Endodermal cell (in vitro differentiated cells): ENCODE results near the gene TTBK1. TPM values are rescaled to one million over a fixed set of nuclear protein-coding genes. Genes with fewer than 3 reads are reported as not detected.

Experiments used
- DNase-seq: peaks from one replicate; pipeline ENCODE4 v3.0.0-alpha.2; 2017
- H3K27ac ChIP-seq: 2 replicates; pipeline ENCODE4 v1.5.1; 2013; ENCODE audit warnings: mild to moderate bottlenecking, low read depth, low read length, moderate library complexity
- H3K27me3 ChIP-seq: 2 replicates; pipeline ENCODE4 v1.6.1; 2013; ENCODE audit warnings: mild to moderate bottlenecking, low read length, moderate library complexity; ENCODE audit not compliant: insufficient read depth, control insufficient read depth, poor library complexity, severe bottlenecking
- H3K36me3 ChIP-seq: 2 replicates; pipeline ENCODE4 v1.7.0; 2013; ENCODE audit warnings: mild to moderate bottlenecking, low read length, moderate library complexity; ENCODE audit not compliant: control insufficient read depth, insufficient read depth
- H3K4me1 ChIP-seq: one replicate; pipeline ENCODE4 v1.7.0; 2013; ENCODE audit warnings: low read length; ENCODE audit not compliant: control insufficient read depth, insufficient read depth
- H3K4me3 ChIP-seq: 2 replicates; pipeline ENCODE4 v1.5.1; 2013; ENCODE audit warnings: mild to moderate bottlenecking, low read length, moderate library complexity
- H3K9ac ChIP-seq: 2 replicates; pipeline ENCODE4 v1.6.1; 2013; ENCODE audit warnings: mild to moderate bottlenecking, low read length, moderate library complexity; ENCODE audit not compliant: poor library complexity, severe bottlenecking; ENCODE audit errors: extremely low read depth
- H3K9me3 ChIP-seq: 2 replicates; pipeline ENCODE4 v1.6.1; 2013; ENCODE audit warnings: mild to moderate bottlenecking, low read length, moderate library complexity; ENCODE audit not compliant: control insufficient read depth
- H3K27ac Mint-ChIP-seq: 2 replicates; pipeline ENCODE4 v1.8.0; 2020; ENCODE audit warnings: mixed read lengths
- H3K27me3 Mint-ChIP-seq: 2 replicates; pipeline ENCODE4 v1.8.0; 2021; ENCODE audit warnings: mild to moderate bottlenecking, mixed read lengths; ENCODE audit not compliant: insufficient read depth
- H3K36me3 Mint-ChIP-seq: 2 replicates; pipeline ENCODE4 v1.8.0; 2020; ENCODE audit warnings: low read depth, mixed read lengths
- H3K4me1 Mint-ChIP-seq: 2 replicates; pipeline ENCODE4 v1.8.0; 2020; ENCODE audit warnings: mixed read lengths
- H3K4me3 Mint-ChIP-seq: 2 replicates; pipeline ENCODE4 v1.8.0; 2020; ENCODE audit warnings: mild to moderate bottlenecking, moderate library complexity, mixed read lengths
- H3K9me3 Mint-ChIP-seq: 2 replicates; pipeline ENCODE4 v1.8.0; 2020; ENCODE audit warnings: mild to moderate bottlenecking, mixed read lengths
- WGBS, 2 experiments: methylation state at CpG; one replicate each; pipeline versions ENCODE4 v1.1.5 to v1.1.7; 2013; ENCODE audit warnings: missing lambda C conversion rate in 2 of 2, mixed read lengths in 1 of 2; ENCODE audit not compliant: insufficient coverage in 1 of 2, insufficient read length in 1 of 2; 5-methylcytosine and 5-hydroxymethylcytosine counted together
- total RNA-seq, 2 donors: library from RNA; stranded (reverse); fragmentation: NEBNext Ultra II Directional in 1 of 2; extraction: Animal tissue kit (Norgen Biotek cat#: 25700) in 1 of 2; gene quantifications; 2 replicates in 1 of 2; 3 replicates in 1 of 2; pipeline ENCODE4 v1.2.1, GENCODE V29; 2021
- TF ChIP-seq, protein P1 (sequence below): fragments of 200-600 bp; sonication (generic); conservative IDR thresholded peaks from 2 replicates; pipeline ENCODE4 v1.5.0; 2021; ENCODE audit warnings: antibody characterized with exemption, mild to moderate bottlenecking

Gene TTBK1
- total RNA-seq, 2 donors from 2014 or later = 0.62 TPM

DNA sequence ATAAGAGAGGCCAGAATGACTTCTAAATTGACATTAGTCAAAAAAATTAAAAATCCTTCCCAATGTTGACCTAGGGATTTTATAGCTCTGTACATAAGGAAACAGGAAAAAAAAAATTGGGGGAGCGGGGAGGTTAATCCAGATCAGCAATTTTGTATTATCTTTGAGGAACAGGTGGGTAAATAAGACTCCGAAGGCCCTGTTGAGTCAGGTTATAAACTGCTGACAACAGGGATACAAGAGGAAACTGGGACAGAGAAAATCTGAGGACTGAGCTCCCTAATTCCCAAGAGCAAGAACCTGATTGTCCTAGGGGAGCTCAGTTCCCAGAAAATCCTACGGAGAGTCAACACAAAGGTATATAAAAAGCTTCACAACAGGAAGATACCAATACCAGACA is 92.2 kb downstream of the TTBK1 start:
- H3K27me3 ChIP-seq = no peaks in the 10 kb centered on the region
- H3K4me1 Mint-ChIP-seq = peaks cover 23% of the 10 kb centered on the region
- H3K9ac ChIP-seq = no peak overlapping the region
- H3K27ac Mint-ChIP-seq = peak overlapping the region; percentile 72
- H3K27me3 Mint-ChIP-seq = no peaks in the 10 kb centered on the region
- no peak overlapping the region for H3K27ac ChIP-seq
- no peaks in the 10 kb centered on the region for H3K9me3 ChIP-seq
- no peak overlapping the region for H3K4me3 Mint-ChIP-seq
- no peaks in the 10 kb centered on the region for H3K4me1 ChIP-seq
- peaks cover 25% of the 10 kb centered on the region for H3K36me3 Mint-ChIP-seq
- H3K9me3 Mint-ChIP-seq = no peaks in the 10 kb centered on the region
- no peak for DNase-seq
- TF ChIP-seq, protein P1, sequence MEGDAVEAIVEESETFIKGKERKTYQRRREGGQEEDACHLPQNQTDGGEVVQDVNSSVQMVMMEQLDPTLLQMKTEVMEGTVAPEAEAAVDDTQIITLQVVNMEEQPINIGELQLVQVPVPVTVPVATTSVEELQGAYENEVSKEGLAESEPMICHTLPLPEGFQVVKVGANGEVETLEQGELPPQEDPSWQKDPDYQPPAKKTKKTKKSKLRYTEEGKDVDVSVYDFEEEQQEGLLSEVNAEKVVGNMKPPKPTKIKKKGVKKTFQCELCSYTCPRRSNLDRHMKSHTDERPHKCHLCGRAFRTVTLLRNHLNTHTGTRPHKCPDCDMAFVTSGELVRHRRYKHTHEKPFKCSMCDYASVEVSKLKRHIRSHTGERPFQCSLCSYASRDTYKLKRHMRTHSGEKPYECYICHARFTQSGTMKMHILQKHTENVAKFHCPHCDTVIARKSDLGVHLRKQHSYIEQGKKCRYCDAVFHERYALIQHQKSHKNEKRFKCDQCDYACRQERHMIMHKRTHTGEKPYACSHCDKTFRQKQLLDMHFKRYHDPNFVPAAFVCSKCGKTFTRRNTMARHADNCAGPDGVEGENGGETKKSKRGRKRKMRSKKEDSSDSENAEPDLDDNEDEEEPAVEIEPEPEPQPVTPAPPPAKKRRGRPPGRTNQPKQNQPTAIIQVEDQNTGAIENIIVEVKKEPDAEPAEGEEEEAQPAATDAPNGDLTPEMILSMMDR = no peak
- H3K4me3 ChIP-seq = no peak overlapping the region
- peaks cover 33% of the 10 kb centered on the region for H3K36me3 ChIP-seq
- WGBS, 2 experiments = 88 to 97% methylated on average over 3 of the region's 3 CpGs

DNA sequence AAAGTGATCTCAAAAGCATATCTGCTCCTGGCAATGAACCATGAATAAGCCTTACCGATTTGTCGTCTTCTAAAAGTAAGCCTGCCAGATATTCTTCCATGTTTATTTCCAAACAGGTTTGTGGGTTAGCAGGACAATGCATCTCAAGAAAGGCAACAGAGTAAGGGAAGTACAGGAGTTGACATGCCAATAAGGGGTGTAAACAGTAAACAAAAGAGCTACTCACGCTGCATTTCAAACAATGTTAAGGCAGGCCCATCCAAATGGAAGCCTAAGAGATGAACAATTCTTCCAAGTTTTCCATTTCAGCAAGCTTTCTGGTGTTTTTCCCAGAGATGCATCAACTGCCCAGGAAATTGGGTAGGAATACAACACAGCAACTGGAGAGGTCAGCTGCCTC is 93.1 kb downstream of the TTBK1 start:
- DNase-seq = no peak
- no peaks in the 10 kb centered on the region for H3K9me3 ChIP-seq

More for the DNA sequence above, 93.1 kb downstream of the TTBK1 start:
- Histone ChIP-seq H3K4me1 (no peaks in the 10 kb centered on the region), H3K9ac (no peak overlapping the region), H3K4me3 (no peak overlapping the region), H3K27ac (no peak overlapping the region), H3K27me3 (no peaks in the 10 kb centered on the region), H3K36me3 (peaks cover 43% of the 10 kb centered on the region)
- H3K36me3 Mint-ChIP-seq = peaks cover 33% of the 10 kb centered on the region
- WGBS, 2 experiments = 84 to 93% methylated on average over 3 of the region's 3 CpGs
- H3K4me1 Mint-ChIP-seq = peaks cover 23% of the 10 kb centered on the region
- no peaks in the 10 kb centered on the region for H3K9me3 Mint-ChIP-seq
- no peak overlapping the region for H3K27ac Mint-ChIP-seq
- H3K4me3 Mint-ChIP-seq = no peak overlapping the region
- TF ChIP-seq, protein P1 = no peak
- no peaks in the 10 kb centered on the region for H3K27me3 Mint-ChIP-seq

Other genes starting within 250 kb of the TTBK1 start
- 100 to 1,000 TPM in 1 of 2 donors, 10 to 100 TPM in 1; 93.3 to 104 TPM for gene MEA1, start 229.5 kb upstream of the TTBK1 start, total RNA-seq
- gene KLHDC3, start 229.2 kb upstream of the TTBK1 start, total RNA-seq = 100 to 1,000 TPM; 124 to 135 TPM
- gene RRP36, start 221.9 kb upstream of the TTBK1 start, total RNA-seq = 10 to 100 TPM; 76.9 to 80.6 TPM
- 10 to 100 TPM; 39.0 to 51.7 TPM for gene CUL7, start 189.6 kb upstream of the TTBK1 start, total RNA-seq
- gene MRPL2, start 184.0 kb upstream of the TTBK1 start, total RNA-seq = 10 to 100 TPM; 51.6 to 65.2 TPM
- 10 to 100 TPM; 36.6 to 38.0 TPM for gene KLC4, start 183.8 kb upstream of the TTBK1 start, total RNA-seq
- gene PTK7, start 167.2 kb upstream of the TTBK1 start, total RNA-seq = 100 to 1,000 TPM; 167 to 183 TPM
- 10 to 100 TPM; 32.7 to 44.2 TPM for gene SRF, start 72.2 kb upstream of the TTBK1 start, total RNA-seq
- gene CUL9, start 61.3 kb upstream of the TTBK1 start, total RNA-seq = 10 to 100 TPM; 30.3 to 34.1 TPM
- 10 to 100 TPM; 48.2 to 66.5 TPM for gene DNPH1, start 14.0 kb upstream of the TTBK1 start, total RNA-seq
- not detected for gene SLC22A7, start 54.8 kb downstream of the TTBK1 start, total RNA-seq
- gene CRIP3, start 65.3 kb downstream of the TTBK1 start, total RNA-seq = 10 to 100 TPM; 13.4 to 19.3 TPM
- 10 to 100 TPM; 21.3 to 26.4 TPM for gene ZNF318, start 126.2 kb downstream of the TTBK1 start, total RNA-seq
- 10 to 100 TPM; 34.1 to 44.8 TPM for gene ABCC10, start 184.1 kb downstream of the TTBK1 start, total RNA-seq
- gene DLK2, start 212.1 kb downstream of the TTBK1 start, total RNA-seq = not detected
- 10 to 100 TPM; 44.3 to 50.2 TPM for gene TJAP1, start 234.1 kb downstream of the TTBK1 start, total RNA-seq